Activated CD4-positive, alpha-beta T cell treated with anti-CD3 and anti-CD28 coated beads for 48 hours (primary cell): ENCODE data around the gene EFTUD2.

ENCODE experiments used
- DNase-seq: peaks from one replicate; pipeline ENCODE4 v3.0.0-alpha.2; 2020

The EFTUD2 gene

GRCh38 chr17:44910231-44911106, 11.2 kb upstream of the EFTUD2 start:
- no peak for DNase-seq

DNA sequence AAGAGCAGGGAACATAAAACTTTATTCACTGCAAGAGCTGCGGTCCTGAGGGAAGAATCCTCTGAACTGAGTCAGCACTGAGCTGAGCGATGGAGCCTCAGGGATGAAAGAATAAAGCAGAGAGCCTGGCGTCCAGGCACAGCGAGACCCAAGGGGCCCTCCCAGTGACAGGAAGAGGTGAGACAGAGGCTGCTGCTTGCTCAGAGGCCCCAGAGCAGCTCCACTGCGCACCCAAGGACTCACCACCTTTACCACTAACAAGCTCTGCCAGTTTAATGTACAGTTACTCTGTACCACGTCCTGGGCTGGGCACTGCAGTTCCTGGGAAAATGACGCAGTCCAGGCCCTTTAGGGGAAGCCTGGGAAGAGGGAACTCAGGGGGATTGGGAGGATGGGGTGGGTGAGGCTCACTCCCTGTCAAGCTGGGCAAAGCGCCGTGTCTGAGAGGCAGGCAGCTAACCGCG, 10.5 kb upstream of the EFTUD2 start:
- no peak for DNase-seq

DNA sequence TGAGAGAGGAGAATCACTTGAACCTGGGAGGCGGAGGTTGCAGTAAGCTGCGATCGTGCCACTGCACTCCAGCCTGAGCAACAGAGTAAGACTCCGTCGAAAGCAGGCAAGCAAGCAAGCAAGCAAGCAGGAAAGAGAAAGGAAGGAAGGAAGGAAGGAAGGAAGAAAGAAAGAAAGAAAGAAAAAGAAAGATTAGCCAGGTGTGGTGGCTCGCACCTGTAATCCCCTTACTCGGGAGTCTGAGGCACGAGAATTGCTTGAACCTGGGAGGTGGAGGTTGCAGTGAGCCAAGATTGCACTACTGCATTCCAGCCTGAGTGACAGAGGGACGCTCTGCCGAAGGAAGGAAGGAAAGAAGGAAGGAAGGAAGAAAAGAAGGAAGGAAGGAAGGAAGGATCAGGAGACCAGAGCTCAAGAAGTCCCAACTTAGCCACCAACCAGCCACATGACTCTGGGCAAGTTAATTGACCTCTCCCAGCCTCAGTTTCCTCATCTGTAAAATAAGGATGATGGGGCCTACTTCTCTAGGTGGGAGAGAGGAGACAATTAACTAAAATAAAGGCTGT, 9.6 kb upstream of the EFTUD2 start:
- no peak for DNase-seq

DNA sequence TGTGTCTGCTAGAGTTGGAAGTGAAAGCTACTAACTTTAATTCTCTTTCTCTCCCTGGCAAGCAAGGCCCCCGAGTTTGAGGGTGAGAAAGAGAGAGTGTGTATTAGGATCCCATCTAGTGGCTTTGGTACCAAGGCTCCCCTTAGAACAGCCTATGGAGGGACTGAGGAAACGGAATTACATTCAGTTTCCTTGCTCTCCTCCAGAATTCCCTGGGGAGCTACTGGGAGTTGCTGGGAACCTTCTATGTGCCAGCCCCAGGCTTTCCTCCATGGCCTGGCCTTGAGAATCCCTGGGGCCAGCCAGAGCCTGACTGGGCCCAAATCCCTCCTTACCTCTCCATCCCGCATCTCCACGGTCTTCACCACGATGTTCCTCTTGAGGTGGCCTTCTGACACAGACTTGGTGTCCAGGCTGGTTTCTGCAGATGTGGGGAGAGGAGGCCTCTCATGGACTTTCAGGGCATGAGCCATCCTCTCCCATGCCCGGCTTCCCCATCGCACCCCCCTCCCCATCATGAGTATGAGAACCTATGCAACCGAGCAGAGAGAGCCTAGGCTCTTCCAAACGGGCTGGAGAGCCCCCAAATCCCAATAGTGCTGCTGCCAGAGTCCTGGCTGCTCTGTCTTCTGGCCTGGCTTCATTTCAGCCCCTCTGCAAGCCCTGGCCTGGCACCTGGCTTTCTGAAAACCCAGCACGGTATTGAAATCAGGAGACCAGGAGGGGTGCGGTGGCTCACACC, 8.7 kb upstream of the EFTUD2 start:
- DNase-seq = no peak

DNA sequence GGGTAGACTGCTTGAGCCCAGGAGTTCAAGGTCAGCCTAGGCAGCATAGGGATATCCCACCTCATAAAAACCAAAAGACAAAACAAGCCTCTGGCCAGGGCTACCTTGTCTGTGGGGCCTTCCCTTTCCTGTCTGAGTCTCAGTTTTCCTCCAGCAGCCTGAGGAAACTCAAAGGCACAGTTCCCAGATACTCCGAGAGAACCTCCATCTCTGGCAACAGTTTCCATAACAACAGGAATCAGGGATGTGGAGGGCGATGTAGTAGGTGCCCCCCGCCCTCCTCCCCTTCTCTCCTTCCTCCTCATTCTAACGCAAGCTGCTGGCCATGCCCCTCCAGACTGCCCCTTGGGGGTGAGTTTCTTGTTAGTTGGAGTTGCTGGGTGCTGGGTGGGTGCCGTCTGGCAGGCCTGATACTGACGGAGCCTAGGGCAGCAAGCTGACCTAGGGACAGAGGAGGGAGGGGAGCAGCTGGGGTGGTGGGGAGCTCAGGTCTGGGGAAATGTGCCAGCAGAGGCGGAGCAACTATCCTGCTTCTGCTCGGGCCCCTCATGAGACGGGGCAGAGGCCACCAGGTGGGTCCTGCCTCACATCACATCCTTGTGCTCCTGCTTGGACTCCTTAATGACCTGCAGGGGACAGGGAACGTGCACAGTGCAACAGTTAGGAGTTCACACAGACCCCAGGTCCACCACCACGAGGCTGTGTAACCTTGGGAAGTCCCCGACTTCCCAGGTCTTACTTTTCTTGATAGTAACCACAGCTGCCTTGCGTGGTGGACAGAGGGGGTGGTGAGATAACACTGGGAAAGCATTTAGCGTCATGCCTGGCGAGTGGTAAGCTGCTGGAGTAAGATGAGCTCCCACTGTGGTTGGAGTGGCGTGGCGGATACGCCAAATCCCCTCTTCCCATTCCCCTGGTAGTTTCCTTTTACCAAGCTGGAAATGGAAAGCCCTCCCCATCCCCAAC, 7.8 kb upstream of the EFTUD2 start:
- no peak for DNase-seq

DNA sequence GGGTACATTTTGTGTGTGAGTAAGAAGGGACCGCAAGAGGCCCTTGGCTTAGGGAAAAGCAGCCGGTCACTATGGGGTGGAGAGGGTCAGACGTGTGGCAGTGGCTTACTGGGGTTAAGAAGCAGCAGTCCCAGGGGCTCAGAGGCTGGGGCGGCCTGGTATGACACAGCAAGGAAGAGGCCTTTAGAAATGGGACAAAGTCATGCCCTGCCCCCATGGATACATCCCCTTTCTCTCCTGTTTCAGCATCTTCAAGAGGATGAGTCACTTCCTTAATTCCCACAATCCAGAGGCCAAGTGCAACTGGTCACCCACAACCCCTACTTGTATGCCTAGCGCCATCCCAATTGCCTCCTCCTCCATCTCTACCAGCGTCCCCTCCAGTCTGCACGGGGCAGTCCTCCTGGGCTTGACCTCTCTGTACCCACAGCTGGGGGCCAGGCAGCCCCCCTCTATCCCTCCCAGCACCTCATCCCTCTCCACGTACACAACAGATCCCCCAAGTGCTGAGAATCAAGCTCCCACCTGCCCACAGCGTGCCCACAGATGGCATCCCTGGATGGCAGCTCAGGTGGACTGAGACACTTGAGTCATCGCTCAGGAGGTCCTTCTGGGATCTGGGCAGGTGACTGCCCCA, 6.9 kb upstream of the EFTUD2 start:
- DNase-seq = no peak

DNA sequence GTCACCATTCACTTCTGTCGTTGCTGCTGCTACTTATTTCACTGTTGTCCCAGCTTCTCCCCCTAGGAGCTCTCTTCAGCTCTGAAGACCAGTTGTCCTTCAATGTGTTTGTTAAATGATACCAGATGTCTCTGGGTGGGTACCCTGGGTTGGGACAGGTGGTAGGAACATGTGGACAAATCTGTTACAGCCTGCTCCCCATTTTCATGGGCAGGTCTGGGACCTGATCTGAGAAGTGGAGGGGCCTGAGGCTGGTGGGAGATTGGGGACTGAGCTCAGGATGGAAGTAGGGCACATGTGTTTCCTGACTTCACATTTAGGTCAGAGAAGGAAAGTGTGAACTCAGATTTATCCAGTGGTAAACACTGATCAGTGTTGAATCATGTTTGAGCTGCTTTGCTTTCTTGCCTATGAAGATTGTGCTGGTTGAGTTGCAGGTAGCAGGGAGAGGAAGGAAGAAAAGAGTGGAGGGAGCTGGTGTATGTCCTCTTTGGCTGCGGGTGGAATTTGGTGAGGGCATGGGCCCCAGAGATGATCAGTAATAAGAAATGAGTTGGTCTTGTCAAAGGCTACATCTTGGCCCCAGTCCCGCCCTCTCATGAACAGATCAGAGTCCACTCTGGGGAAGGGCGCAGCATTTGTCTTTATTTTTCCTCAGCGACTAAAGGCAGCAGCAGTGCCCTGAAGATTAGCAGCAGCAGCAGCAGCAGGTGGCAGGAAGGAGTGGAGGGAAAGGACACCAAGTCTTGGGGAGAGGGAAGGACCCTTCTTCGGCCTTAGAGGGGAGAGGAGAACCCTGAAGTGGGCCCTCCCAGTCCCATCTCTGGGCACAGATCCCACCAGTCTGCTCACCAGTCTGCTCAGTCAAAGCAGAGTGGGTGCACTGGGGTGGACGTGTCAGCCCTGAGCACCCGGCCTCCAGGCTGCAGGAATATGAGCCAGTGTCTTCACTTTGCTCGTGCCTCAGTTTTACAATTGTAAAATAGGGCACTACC, 6.1 kb upstream of the EFTUD2 start:
- DNase-seq = no peak

- no peak for DNase-seq
Measured at GRCh38 chr17:44904001-44904984, 5.0 kb upstream of the EFTUD2 start.

GRCh38 chr17:44903012-44903685, 3.9 kb upstream of the EFTUD2 start:
- DNase-seq = no peak

GRCh38 chr17:44902135-44902760, 3.0 kb upstream of the EFTUD2 start:
- DNase-seq = no peak

GRCh38 chr17:44901411-44901921, 2.2 kb upstream of the EFTUD2 start:
- no peak for DNase-seq

GRCh38 chr17:44900894-44901293, 1.6 kb upstream of the EFTUD2 start:
- no peak for DNase-seq

DNA sequence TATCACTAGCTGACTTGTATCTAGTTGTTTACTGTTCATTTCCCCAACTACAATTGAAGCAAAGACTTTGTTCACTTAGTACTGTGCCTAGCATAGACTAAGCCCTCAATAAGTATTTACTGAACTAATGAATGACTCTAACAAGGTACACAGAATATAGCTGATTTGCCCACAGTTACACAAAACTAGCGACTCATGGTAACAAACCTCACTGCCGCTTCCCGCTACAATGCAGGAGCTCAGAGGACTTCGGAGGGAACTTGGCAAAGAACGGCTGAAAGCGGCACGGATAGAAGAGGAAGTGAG, 524 bp downstream of the EFTUD2 start:
- DNase-seq = peak; percentile 48

GRCh38 chr17:44894642-44895041, 4.6 kb downstream of the EFTUD2 start:
- DNase-seq = peak; percentile 27

GRCh38 chr17:44892250-44892649, 7.0 kb downstream of the EFTUD2 start:
- DNase-seq = no peak

DNA sequence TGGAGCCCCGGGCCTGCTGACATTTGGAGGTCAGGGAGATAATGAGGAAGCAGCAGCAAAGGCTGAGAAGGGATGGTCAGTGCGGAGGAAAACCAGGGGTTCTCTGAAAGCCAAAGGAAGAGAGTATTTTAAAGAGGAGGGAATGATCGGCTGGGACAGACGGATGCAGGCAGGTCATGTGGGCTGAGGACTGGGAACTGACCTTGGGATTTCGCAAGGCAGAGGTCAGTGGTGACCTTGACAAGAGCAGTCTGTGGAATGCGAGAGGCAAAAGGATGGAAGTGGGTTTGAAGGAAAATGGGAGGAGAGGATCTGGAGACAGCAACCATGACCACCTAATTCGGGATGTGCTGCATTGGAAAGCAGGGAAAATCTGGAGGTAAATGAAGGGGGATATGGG, 10.2 kb downstream of the EFTUD2 start:
- DNase-seq = no peak

- DNase-seq = no peak
Measured at GRCh38 chr17:44887971-44888954, 11.0 kb downstream of the EFTUD2 start.
